Mesothelial cell of epicardium (in vitro differentiated cells): ENCODE results near the gene CDH23. TPM values are rescaled to one million over a fixed set of nuclear protein-coding genes. Genes with fewer than 3 reads are reported as not detected.

Experiments
- DNase-seq, 2 experiments: peaks; one replicate each; pipeline ENCODE4 v3.0.0; 2021; ENCODE audit warnings: low spot score in 2 of 2; ENCODE audit not compliant: unreplicated experiment in 2 of 2
- H3K27ac Mint-ChIP-seq: 2 replicates; pipeline ENCODE4 v1.8.0; 2021; ENCODE audit warnings: mixed read lengths
- H3K27me3 Mint-ChIP-seq: 2 replicates; pipeline ENCODE4 v1.8.0; 2021; ENCODE audit warnings: low read depth, mixed read lengths
- H3K36me3 Mint-ChIP-seq: 2 replicates; pipeline ENCODE4 v1.8.0; 2021; ENCODE audit warnings: mixed read lengths
- H3K4me1 Mint-ChIP-seq: 2 replicates; pipeline ENCODE4 v1.8.0; 2021; ENCODE audit warnings: mixed read lengths
- H3K4me3 Mint-ChIP-seq: 2 replicates; pipeline ENCODE4 v1.8.0; 2021; ENCODE audit warnings: mild to moderate bottlenecking, moderate library complexity, mixed read lengths
- H3K9me3 Mint-ChIP-seq: 2 replicates; pipeline ENCODE4 v1.8.0; 2021; ENCODE audit warnings: mixed read lengths
- CTCF ChIP-seq: fragments of 200-600 bp; sonication (generic); IDR thresholded peaks from one replicate; pipeline ENCODE4 v1.5.0; 2021; ENCODE audit warnings: antibody characterized with exemption; ENCODE audit not compliant: unreplicated experiment
- total RNA-seq: library from RNA; stranded (reverse); gene quantifications from 3 replicates; pipeline ENCODE4 v1.2.1, GENCODE V29; 2021

CDH23 gene
- total RNA-seq, 1 donor from 2014 or later = 2.5 TPM

GRCh38 chr10:71741671-71742070 lies 345.0 kb downstream of the CDH23 start:
- Mint-ChIP-seq H3K27ac (no peak overlapping the region), H3K4me1 (peaks cover 11% of the 10 kb centered on the region), H3K9me3 (peaks cover 6% of the 10 kb centered on the region), H3K36me3 (no peaks in the 10 kb centered on the region), H3K27me3 (no peaks in the 10 kb centered on the region), H3K4me3 (no peak overlapping the region)
- TF ChIP-seq CTCF = no peak
- no peak for DNase-seq

GRCh38 chr10:71742301-71743088 lies 345.8 kb downstream of the CDH23 start:
- Mint-ChIP-seq H3K27me3 (no peaks in the 10 kb centered on the region), H3K4me3 (no peak overlapping the region), H3K4me1 (peaks cover 20% of the 10 kb centered on the region), H3K27ac (no peak overlapping the region), H3K9me3 (peaks cover 6% of the 10 kb centered on the region), H3K36me3 (no peaks in the 10 kb centered on the region)
- no peak for TF ChIP-seq CTCF
- no peak for DNase-seq

GRCh38 chr10:71743089-71743838 lies 346.5 kb downstream of the CDH23 start:
- Mint-ChIP-seq H3K36me3 (no peaks in the 10 kb centered on the region), H3K9me3 (peaks cover 6% of the 10 kb centered on the region)
- TF ChIP-seq CTCF = no peak

GRCh38 chr10:71743866-71744265 lies 347.1 kb downstream of the CDH23 start:
- Mint-ChIP-seq H3K4me3 (no peak overlapping the region), H3K27ac (no peak overlapping the region), H3K36me3 (no peaks in the 10 kb centered on the region), H3K27me3 (no peaks in the 10 kb centered on the region), H3K9me3 (peaks cover 6% of the 10 kb centered on the region), H3K4me1 (peaks cover 31% of the 10 kb centered on the region)
- no peak for DNase-seq
- no peak for TF ChIP-seq CTCF

More at GRCh38 chr10:71743089-71743838, 346.5 kb downstream of the CDH23 start:
- Mint-ChIP-seq H3K4me3 (no peak overlapping the region), H3K27ac (no peak overlapping the region), H3K4me1 (peaks cover 25% of the 10 kb centered on the region), H3K27me3 (no peaks in the 10 kb centered on the region)
- DNase-seq = no peak

GRCh38 chr10:71744897-71745663 lies 348.4 kb downstream of the CDH23 start:
- TF ChIP-seq CTCF = no peak
- Mint-ChIP-seq H3K36me3 (no peaks in the 10 kb centered on the region), H3K4me3 (no peak overlapping the region), H3K9me3 (peaks cover 6% of the 10 kb centered on the region), H3K27me3 (no peaks in the 10 kb centered on the region), H3K4me1 (peaks cover 34% of the 10 kb centered on the region), H3K27ac (no peak overlapping the region)
- no peak for DNase-seq
